H7 (cell line): Measurements from ENCODE around the gene L2HGDH. TPM values are rescaled to one million over a fixed set of nuclear protein-coding genes. Genes with fewer than 3 reads are reported as not detected.

Experiments
- DNase-seq: peaks from one replicate; pipeline ENCODE4 v3.0.0; 2012
- H3K27me3 ChIP-seq: 2 replicates; pipeline ENCODE4 v1.6.0; 2011; ENCODE audit warnings: mild to moderate bottlenecking, low read length; ENCODE audit not compliant: control insufficient read depth, insufficient read depth
- H3K36me3 ChIP-seq: replicated peaks from 2 replicates; pipeline ENCODE4 v1.5.1; 2011; ENCODE audit warnings: low read length; ENCODE audit not compliant: control insufficient read depth, insufficient read depth
- H3K4me3 ChIP-seq: 2 replicates; pipeline ENCODE4 v1.5.1; 2011; ENCODE audit warnings: low read depth, mild to moderate bottlenecking, control low read depth, low read length, moderate library complexity; ENCODE audit not compliant: insufficient read depth
- total RNA-seq: library from RNA; depleted of rRNA; stranded (reverse); fragments of >200 nt; shearing (Covaris generic); gene quantifications from 2 replicates; pipeline ENCODE4 v1.2.3, GENCODE V29; 2014

L2HGDH gene
- total RNA-seq, 1 experiment from 2014 or later: 17.4 TPM

DNA sequence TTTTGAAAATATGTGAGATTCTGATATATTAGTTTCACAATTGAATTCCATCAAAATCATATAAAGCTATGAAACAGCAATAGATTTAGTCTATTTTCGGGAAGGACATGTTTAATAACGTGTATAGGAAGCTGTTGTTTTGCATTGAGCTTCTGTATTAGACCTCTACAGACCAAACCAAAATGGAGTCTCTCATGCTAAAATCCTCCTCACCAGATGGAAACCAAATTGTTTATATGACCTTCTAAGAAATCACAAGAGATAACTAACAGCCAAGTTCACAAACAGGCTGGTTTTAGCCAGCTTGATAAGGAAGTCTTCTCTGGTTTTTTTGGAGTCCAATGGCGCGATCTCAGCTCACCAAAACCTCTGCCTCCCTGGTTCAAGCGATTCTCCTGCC is 23.9 kb downstream of the L2HGDH start:
- DNase-seq: no peak
- Histone ChIP-seq H3K36me3 (no peaks in the 10 kb centered on the region), H3K27me3 (no peaks in the 10 kb centered on the region), H3K4me3 (no peak overlapping the region)

DNA sequence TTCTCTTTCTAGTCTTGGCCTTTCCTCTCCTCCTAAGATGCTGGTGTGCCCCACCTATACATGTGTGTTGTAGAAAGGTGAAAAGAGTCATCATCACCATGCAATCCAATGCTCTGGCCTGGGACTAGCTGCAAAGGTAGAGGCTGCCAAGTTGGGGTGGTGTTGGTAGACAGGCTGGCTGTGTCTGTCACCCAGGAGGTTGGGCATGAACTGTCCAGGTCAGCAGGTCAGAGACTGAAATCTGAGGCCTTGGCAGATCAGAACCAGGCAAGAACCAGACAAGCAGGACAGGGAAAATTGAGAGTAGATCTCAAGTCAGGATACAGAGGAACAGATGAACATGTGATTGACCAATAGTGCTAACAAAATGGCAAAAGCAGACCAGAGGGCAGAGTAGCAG is 26.2 kb downstream of the L2HGDH start:
- Histone ChIP-seq H3K27me3 (no peaks in the 10 kb centered on the region), H3K36me3 (no peaks in the 10 kb centered on the region; the same call in 1 of the 2 replicates), H3K4me3 (no peak overlapping the region)
- DNase-seq: no peak

DNA sequence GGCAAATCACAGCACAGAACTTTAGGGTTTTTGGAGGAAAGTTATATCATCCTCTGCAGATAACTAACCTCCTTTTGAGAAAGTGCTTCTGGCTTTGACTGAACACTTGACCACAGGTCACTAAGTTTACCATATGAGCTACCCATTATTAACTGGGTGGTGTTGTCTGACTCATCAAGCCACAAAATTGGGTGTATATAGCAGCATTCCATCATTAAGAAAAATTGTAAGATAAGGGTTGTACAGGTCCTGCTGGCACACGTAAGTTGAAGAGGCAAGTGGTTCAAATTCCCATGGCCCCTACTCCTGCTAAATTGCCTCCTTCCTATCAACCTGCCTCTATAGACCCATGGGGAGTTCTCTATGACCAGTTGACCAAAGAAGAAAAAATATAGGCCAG is 39.5 kb downstream of the L2HGDH start:
- Histone ChIP-seq H3K36me3 (no peaks in the 10 kb centered on the region; the same call in 1 of the 2 replicates), H3K27me3 (no peaks in the 10 kb centered on the region), H3K4me3 (no peak overlapping the region)
- no peak for DNase-seq

DNA sequence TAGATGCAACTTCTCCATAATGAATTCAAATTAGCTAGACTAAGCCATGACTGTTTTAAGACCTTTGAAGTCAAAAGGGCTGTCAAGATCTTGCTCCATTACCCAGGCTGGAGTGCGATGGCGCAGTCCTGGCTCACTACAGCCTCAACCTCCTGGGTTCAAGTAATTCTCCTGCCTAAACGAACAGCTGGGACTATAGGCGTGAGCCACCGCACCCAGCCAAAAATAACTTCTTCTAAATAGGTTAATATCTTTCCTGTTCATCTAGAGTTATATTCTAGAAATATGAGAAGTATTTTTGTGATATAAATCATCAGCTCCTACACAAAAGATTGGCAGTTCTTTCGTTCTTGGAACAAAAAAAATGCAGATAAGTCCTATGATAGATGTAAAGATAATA is 41.1 kb downstream of the L2HGDH start:
- Histone ChIP-seq H3K4me3 (no peak overlapping the region), H3K27me3 (no peaks in the 10 kb centered on the region), H3K36me3 (no peaks in the 10 kb centered on the region; the same call in 1 of the 2 replicates)
- DNase-seq: no peak

DNA sequence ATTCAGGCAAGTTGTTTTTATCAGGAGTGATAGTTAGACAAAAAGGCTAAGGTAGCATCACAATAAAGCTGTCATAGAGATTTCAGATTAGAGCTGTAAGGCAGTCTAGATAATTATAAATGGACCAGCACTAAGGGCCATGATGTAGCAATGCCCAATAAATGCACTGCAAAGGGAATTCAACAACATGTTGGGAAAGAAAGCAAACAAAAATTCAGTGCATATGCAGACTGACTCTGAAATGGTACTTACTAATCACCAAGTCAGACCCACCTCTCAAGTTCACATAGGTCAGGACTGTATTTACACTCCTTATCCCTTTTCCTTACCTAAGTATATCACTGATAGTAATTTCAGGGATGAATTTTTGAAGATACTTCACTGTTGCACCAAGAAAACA is 47.0 kb downstream of the L2HGDH start:
- H3K27me3 ChIP-seq: no peaks in the 10 kb centered on the region
- no peak overlapping the region for H3K4me3 ChIP-seq
- H3K36me3 ChIP-seq: peaks cover 3% of the 10 kb centered on the region; the same call in 1 of the 2 replicates
- no peak for DNase-seq

DNA sequence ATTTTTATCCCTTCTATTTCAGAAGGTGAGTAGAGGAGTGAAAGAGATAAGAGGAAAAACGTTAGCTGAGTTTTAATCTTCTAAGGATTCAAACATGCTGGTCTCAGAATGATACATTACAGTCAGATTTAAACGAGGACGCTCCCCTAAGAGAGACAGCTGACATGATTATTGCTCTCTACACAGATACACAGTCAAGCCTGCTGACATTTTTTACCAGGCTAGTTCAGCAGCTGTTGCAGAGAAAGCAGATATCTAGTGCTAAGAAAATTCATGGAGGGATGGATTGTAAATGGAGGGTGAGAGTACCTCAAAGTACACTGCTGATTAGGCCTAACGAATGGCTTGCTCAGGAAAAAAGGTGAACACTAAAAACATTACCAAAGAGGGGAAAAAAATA is 48.7 kb downstream of the L2HGDH start:
- H3K4me3 ChIP-seq: no peak overlapping the region
- no peak for DNase-seq
- H3K27me3 ChIP-seq: no peaks in the 10 kb centered on the region
- peaks cover 3% of the 10 kb centered on the region; the same call in 1 of the 2 replicates for H3K36me3 ChIP-seq

DNA sequence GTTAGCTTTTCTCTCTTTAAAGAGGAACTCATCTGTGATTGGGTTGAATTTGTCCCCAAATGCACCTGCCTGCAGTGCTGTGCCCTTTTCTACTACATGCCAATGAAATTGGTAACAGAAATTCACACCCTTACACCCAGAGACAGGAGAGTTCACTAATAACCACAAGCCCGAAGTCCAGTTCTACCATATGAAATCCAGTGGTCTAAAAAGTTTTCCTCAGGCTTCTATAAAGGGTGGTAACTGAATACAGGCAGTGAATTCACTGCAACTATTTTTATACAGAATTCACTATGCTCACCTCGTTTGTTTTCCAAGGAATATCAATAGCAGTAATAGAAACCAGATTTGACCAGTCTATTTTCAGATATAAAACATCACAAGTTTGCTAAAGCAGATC is 49.2 kb downstream of the L2HGDH start:
- DNase-seq: no peak
- Histone ChIP-seq H3K4me3 (no peak overlapping the region), H3K27me3 (no peaks in the 10 kb centered on the region), H3K36me3 (peaks cover 3% of the 10 kb centered on the region; the same call in 1 of the 2 replicates)

DNA sequence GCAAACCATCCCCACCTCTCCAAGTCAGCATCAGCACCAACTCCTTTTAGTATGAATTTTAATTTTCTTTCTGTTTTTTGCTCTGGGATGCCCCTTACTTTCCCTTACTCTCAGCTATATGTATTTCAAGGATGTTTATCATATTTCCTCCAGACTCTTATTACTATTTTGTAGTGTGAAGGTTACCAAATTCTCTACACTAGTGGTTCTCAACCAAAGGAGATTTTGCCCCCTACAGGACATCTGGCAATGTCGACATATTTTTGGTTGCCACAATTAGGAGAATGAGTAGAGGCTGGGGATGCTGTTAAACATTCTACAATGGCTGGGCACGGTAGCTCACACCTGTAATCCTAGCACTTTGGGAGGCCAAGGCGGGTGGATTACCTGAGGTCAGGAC is 51.5 kb downstream of the L2HGDH start:
- Histone ChIP-seq H3K27me3 (no peaks in the 10 kb centered on the region), H3K4me3 (no peak overlapping the region), H3K36me3 (peaks cover 3% of the 10 kb centered on the region; the same call in 1 of the 2 replicates)
- DNase-seq: peak; percentile 18

DNA sequence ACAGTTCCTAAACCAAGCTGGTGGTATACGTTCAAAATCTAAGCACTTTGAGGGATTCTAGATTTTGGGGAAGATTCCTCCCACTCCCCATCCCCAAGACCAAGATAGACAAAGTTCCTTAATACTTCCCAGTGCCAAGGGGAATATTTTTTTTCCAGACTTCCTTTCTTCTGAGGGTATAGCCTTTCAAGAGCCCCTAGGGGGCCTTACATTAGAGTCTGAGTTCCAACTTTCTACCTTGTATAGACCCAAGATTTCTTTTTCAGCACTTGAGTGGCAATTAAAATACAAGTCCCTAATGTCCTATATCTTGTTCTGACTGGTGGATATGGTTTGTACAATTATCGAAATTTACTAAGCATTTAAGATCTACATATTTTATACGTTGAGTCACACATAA is 52.0 kb downstream of the L2HGDH start:
- H3K36me3 ChIP-seq: peaks cover 2% of the 10 kb centered on the region; the same call in 1 of the 2 replicates
- no peak for DNase-seq
- no peaks in the 10 kb centered on the region for H3K27me3 ChIP-seq
- H3K4me3 ChIP-seq: no peak overlapping the region

DNA sequence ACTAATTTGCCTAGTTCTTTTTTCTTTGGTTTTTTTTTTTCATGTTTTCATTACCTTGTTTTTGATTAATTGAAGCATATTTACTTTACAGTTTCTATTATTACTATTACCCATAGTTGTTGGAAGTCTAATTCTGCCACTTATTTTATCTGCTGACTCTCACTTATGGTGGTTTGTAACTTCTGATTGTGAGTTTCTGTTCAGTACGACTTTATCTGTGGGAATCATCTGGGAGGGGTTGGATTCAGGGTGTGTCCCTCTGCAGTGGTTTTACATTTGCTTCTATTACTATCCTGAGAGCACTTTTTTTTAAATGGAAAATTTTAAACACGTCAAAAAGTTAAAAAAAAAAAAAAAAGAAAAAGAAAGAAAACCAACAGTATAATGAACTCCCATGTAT is 54.3 kb downstream of the L2HGDH start:
- H3K36me3 ChIP-seq: no peaks in the 10 kb centered on the region; the same call in 1 of the 2 replicates
- H3K4me3 ChIP-seq: no peak overlapping the region
- H3K27me3 ChIP-seq: no peaks in the 10 kb centered on the region
- DNase-seq: no peak

DNA sequence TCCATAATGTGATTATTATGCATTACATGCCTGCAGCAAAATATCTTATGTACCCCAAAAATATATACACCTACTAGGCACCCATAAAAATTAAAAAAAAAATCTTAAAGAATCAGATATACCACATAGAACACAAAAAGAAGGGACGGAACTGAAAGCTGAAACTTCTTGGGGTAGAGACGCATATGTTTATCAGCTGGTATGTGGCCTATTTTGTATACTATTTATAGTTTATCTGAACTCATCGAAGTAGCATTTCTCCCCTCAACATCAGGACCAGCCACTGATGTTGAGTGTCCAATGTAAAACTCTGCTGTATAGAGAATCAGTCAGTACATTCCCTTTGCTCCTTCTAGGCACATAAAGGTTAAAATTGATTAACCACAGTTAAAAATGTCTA is 57.8 kb downstream of the L2HGDH start:
- no peak for DNase-seq
- Histone ChIP-seq H3K27me3 (no peaks in the 10 kb centered on the region), H3K36me3 (no peaks in the 10 kb centered on the region; the same call in 1 of the 2 replicates), H3K4me3 (no peak overlapping the region)

DNA sequence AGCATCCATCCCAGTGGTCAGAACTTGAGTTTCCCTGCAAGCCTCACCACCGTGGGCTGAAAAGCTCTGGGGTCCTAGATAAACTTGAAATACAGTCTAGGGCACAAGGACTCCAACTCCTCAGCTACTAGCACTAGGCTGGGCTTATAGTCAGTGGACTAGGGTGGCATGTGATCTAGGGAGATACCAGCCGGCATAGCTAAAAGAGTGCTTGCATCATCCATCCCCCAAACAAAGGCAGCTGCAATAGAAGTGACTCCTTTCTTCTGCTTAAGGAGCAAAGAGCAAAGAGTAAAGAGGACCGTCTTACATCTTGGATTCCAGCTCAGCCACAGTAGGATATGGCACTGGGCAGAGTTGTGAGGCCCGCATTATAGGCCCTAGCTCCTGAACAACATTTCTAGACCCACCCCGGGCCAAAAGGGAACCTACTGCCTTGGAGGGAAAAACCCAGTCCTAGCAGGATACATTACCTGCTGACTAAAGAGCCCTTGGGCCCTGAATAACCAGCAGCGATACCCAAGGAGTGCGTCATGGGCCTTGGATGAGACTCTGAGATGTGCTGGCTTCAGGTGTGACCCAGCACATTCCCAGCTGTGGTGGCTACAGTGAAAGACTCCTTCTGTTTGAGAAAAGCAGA is 62.8 kb downstream of the L2HGDH start:
- Histone ChIP-seq H3K27me3 (no peaks in the 10 kb centered on the region), H3K4me3 (no peak overlapping the region), H3K36me3 (no peaks in the 10 kb centered on the region; the same call in none of the 2 replicates)
- DNase-seq: no peak

DNA sequence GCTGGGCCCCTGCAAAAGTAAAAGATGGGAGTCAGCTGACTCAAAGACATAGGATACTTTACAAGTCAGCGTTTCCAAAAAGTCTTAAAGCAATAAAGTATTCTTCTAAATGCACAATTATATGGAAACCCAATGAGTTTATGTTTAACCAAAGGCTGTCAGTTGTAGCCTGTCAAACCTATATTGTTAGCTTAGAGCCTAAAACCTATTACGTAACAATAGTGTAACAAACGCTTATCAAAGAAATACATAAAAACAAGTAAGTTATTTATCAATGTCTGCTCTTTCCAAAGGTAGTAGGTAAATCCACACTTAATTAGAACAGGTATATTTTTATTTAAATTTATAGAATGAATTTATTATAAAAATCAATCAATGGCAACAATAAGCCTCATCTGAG is 64.8 kb downstream of the L2HGDH start:
- no peak for DNase-seq
- Histone ChIP-seq H3K4me3 (no peak overlapping the region), H3K27me3 (no peaks in the 10 kb centered on the region), H3K36me3 (no peaks in the 10 kb centered on the region; the same call in 1 of the 2 replicates)

DNA sequence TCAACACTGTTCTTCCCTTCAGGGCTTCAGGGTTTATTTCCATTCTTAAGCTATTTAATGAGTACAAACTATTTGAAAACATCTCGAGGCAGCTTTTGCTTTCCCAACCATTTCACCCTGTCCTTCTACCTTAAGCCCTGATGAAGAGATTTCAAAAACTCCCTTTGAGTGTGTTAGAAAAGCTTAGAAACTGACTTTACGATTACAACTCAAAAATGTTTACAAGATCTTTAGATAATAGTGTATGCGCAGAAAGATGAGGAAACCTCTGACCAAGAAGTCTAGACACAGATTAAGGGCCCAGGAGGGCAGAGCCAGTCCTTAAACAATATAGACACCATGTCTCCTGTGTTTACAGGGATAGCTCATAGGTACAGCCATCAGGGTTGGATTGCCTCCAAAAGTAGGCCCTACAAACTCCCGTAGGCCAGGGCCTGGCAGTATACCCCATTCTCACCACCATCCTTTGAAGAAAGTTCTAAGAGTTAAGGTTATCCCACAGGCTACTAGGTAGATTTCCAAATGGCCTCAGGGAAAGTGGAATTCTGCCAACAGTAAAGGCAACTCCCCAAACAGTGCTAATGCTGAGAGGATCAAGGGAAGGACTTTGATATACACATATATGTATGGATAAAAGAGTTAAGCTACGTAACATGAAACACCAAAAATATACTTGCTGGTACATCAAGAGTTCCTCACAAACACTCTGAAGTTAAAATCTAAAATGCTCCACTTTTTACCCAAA is 69.3 kb downstream of the L2HGDH start:
- no peak for DNase-seq
- no peaks in the 10 kb centered on the region; the same call in 1 of the 2 replicates for H3K36me3 ChIP-seq
- H3K27me3 ChIP-seq: no peaks in the 10 kb centered on the region
- no peak overlapping the region for H3K4me3 ChIP-seq

DNA sequence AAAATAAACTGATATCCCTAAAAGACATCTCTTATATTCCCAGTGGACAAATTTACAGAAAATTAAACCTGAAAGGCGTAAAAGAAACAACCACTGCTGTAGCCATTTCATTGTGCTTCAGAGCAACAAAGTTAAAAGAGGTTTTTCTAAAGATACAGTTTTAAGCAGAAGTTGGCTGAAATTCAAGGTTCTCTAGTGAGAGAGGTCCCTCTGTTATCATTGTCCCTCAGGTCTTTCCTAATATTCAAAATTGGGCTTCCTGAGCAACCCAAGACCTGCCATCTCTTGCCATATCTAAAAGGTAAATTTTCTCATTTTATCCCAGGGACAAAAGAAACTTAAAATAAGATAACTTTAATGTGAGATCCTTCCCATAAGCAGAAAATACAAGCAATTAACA is 69.9 kb downstream of the L2HGDH start:
- no peak for DNase-seq
- Histone ChIP-seq H3K4me3 (no peak overlapping the region), H3K27me3 (no peaks in the 10 kb centered on the region), H3K36me3 (no peaks in the 10 kb centered on the region; the same call in 1 of the 2 replicates)
